ENCODE measurements around the gene CFB. TPM values are rescaled to one million over a fixed set of nuclear protein-coding genes. Genes with fewer than 3 reads are reported as not detected.

CFB gene
- polyA plus RNA-seq, 1 donor (not counting 4 experiments of a cell fraction or from before 2014, with no cell fraction given): 2.5 TPM

GRCh38 chr6:31952890-31953289 lies 7.0 kb downstream of the CFB start:
- TF ChIP-seq EZH2 (IDR thresholded peaks at IDR 0.05; ENCODE audit: low read length) (no peak), CTCF (optimal IDR thresholded peaks at IDR 0.05 in 1 of 3, IDR thresholded peaks at IDR 0.05 in 1 of 3, conservative IDR thresholded peaks at IDR 0.05 in 1 of 3; ENCODE audit: extremely low read depth in 1 of 3, insufficient read depth in 2 of 3, low read length in 3 of 3) (no peak)
- DNase-seq (ENCODE audit: low read depth, low spot score) (no peak), FAIRE-seq (no peak)
- Histone ChIP-seq H3K4me1 (ENCODE audit: control insufficient read depth, extremely low read depth, insufficient read depth, low read length) (peaks cover 9% of the 10 kb centered on the region), H3K4me2 (ENCODE audit: control insufficient read depth, extremely low read depth, insufficient read depth, low read depth, low read length) (no peak overlapping the region), H3K79me2 (ENCODE audit: control insufficient read depth, insufficient read depth, low read length) (peaks cover 7% of the 10 kb centered on the region), H4K20me1 (ENCODE audit: control insufficient read depth, extremely low read depth, insufficient read depth, low read length) (no peaks in the 10 kb centered on the region), H3K9me3 (ENCODE audit: control insufficient read depth, low read depth, low read length) (no peaks in the 10 kb centered on the region), H3K36me3 (ENCODE audit: control insufficient read depth in 2 of 2, extremely low read depth in 1 of 2, insufficient read depth in 2 of 2, low read length in 2 of 2) (peaks cover 29 to 47% of the 10 kb centered on the region in 2 experiments), H3K9ac (ENCODE audit: control insufficient read depth, extremely low read depth, insufficient read depth, low read length) (no peak overlapping the region), H3K27me3 (ENCODE audit: control insufficient read depth, extremely low read depth, insufficient read depth, low read length) (no peaks in the 10 kb centered on the region), H3K27ac (ENCODE audit: control insufficient read depth, insufficient read depth, low read length) (no peak overlapping the region), H3K4me3 (ENCODE audit: control insufficient read depth in 2 of 3, extremely low read depth in 1 of 3, insufficient read depth in 2 of 3, low read depth in 1 of 3, low read length in 3 of 3) (no peak overlapping the region), H3K9me1 (ENCODE audit: control insufficient read depth, extremely low read depth, insufficient read depth, low read length) (no peaks in the 10 kb centered on the region), H2AFZ (ENCODE audit: control insufficient read depth, low read length) (no peak overlapping the region)
- dilution Hi-C loops (cut with MboI; ENCODE audit: extremely low pct_ligation_motif_present, low sequenced_read_pairs): no loop called here

DNA sequence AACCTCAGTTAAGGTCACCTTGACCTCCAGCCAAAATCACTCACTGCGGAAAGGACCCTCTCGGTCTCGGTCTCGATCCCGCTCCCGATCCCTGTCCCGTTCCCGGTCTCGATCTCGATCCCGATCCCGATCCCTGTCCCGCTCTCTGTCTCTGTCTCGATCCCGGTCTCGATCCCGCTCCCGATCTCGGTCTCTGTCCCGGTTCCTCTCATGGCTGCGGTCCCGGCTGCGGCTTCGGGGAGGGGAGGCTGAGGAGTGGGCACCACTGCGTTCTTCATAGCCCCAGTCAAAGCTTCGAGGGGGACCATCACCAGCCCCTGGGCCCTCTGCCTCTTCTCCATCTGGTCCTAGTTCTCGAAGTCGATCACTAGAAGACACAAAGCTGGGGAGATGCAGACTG lies 8.6 kb downstream of the CFB start:
- Histone ChIP-seq H3K9ac (ENCODE audit: control insufficient read depth, extremely low read depth, insufficient read depth, low read length) (no peak overlapping the region), H2AFZ (ENCODE audit: control insufficient read depth, low read length) (no peak overlapping the region), H3K9me1 (ENCODE audit: control insufficient read depth, extremely low read depth, insufficient read depth, low read length) (no peaks in the 10 kb centered on the region), H3K4me3 (ENCODE audit: control insufficient read depth in 2 of 3, extremely low read depth in 1 of 3, insufficient read depth in 2 of 3, low read depth in 1 of 3, low read length in 3 of 3) (no peak overlapping the region), H4K20me1 (ENCODE audit: control insufficient read depth, extremely low read depth, insufficient read depth, low read length) (no peaks in the 10 kb centered on the region), H3K27ac (ENCODE audit: control insufficient read depth, insufficient read depth, low read length) (no peak overlapping the region), H3K4me1 (ENCODE audit: control insufficient read depth, extremely low read depth, insufficient read depth, low read length) (peaks cover 11% of the 10 kb centered on the region), H3K27me3 (ENCODE audit: control insufficient read depth, extremely low read depth, insufficient read depth, low read length) (no peaks in the 10 kb centered on the region), H3K9me3 (ENCODE audit: control insufficient read depth, low read depth, low read length) (no peaks in the 10 kb centered on the region), H3K79me2 (ENCODE audit: control insufficient read depth, insufficient read depth, low read length) (peaks cover 20% of the 10 kb centered on the region), H3K4me2 (ENCODE audit: control insufficient read depth, extremely low read depth, insufficient read depth, low read depth, low read length) (no peak overlapping the region), H3K36me3 (ENCODE audit: control insufficient read depth in 2 of 2, extremely low read depth in 1 of 2, insufficient read depth in 2 of 2, low read length in 2 of 2) (peaks cover 29 to 47% of the 10 kb centered on the region in 2 experiments)
- dilution Hi-C loops (cut with MboI; ENCODE audit: extremely low pct_ligation_motif_present, low sequenced_read_pairs): no loop called here
- FAIRE-seq: no peak
- no peak for TF ChIP-seq CTCF (optimal IDR thresholded peaks at IDR 0.05 in 1 of 3, IDR thresholded peaks at IDR 0.05 in 1 of 3, conservative IDR thresholded peaks at IDR 0.05 in 1 of 3; ENCODE audit: extremely low read depth in 1 of 3, insufficient read depth in 2 of 3, low read length in 3 of 3)
- TF ChIP-seq EZH2 (IDR thresholded peaks at IDR 0.05; ENCODE audit: low read length): no peak
- no peak for DNase-seq (ENCODE audit: low read depth, low spot score)
